Neuronal stem cell (in vitro differentiated cells): ENCODE measurements around the gene TUBGCP2. TPM values are rescaled to one million over a fixed set of nuclear protein-coding genes. Genes with fewer than 3 reads are reported as not detected.

ENCODE experiments used
- small RNA-seq: library from polyadenylated mRNA; stranded (forward); fragments of <200 nt; extraction: miRNeasy Mini kit (QIAGEN cat#:217004); gene quantifications from one replicate; pipeline ENCODE3, GENCODE V24; 2013; ENCODE audit not compliant: insufficient read depth

Gene TUBGCP2

Small RNA genes within 50 kb of the gene (small RNA-seq; reads per million reads assigned to genes)
- gene BANF1P2: not detected
